ENCODE results near the gene FBN1. TPM values are rescaled to one million over a fixed set of nuclear protein-coding genes. Genes with fewer than 3 reads are reported as not detected.

The FBN1 gene
- polyA plus RNA-seq, 2 of the 4 experiments (the other 2 are of a cell fraction) = 6.3 to 9.4 TPM

GRCh38 chr15:48679952-48680351 lies 34.4 kb upstream of the FBN1 start:
- ATAC-seq = no peak
- no peaks in the 10 kb centered on the region for H3K9me3 ChIP-seq
- H3K4me1 ChIP-seq = peaks cover 15% of the 10 kb centered on the region; the same call in 2 of the 3 replicates
- no peak for FAIRE-seq
- CTCF ChIA-PET = no interaction called here
- no peak overlapping the region for H3K4me3 ChIP-seq
- 75% methylated on average over 2 of the region's 2 CpGs for WGBS (ENCODE audit: missing lambda C conversion rate)
- no peak overlapping the region for H3K4me2 ChIP-seq
- TF ChIP-seq MYC (IDR thresholded peaks at IDR 0.05; ENCODE audit: borderline replicate concordance, low read length) (no peak), RAD21 (conservative IDR thresholded peaks at IDR 0.05 in 1 of 2, IDR thresholded peaks at IDR 0.05 in 1 of 2) (no peak), TP53 (CRISPR knock-in tag; IDR thresholded peaks at IDR 0.05) (no peak), EHF (CRISPR knock-in tag; IDR thresholded peaks at IDR 0.05) (no peak), MAFK (IDR thresholded peaks at IDR 0.05; ENCODE audit: partially characterized antibody) (no peak), MAX (IDR thresholded peaks at IDR 0.05) (no peak), GATA3 (IDR thresholded peaks at IDR 0.05; ENCODE audit: borderline replicate concordance) (no peak), ESRRA (IDR thresholded peaks at IDR 0.05; ENCODE audit: borderline replicate concordance, low read length) (no peak)
- H3K27ac ChIP-seq = no peak overlapping the region
- no peak for DNase-seq (ENCODE audit: low read depth in 1 of 2, low spot score in 1 of 2)
- POLR2A ChIA-PET = no interaction called here

- DNase-seq (ENCODE audit: low read depth in 1 of 2, low spot score in 1 of 2) = no peak
- Histone ChIP-seq H3K4me2 (no peak overlapping the region), H3K27ac (no peak overlapping the region), H3K9me3 (no peaks in the 10 kb centered on the region), H3K4me3 (no peak overlapping the region), H3K4me1 (peaks cover 15% of the 10 kb centered on the region; the same call in 2 of the 3 replicates)
- no peak for TF ChIP-seq SREBF2 (IDR thresholded peaks at IDR 0.05)
- no peak for TF ChIP-seq TFCP2L1 (CRISPR knock-in tag; IDR thresholded peaks at IDR 0.05)
- TF ChIP-seq RAD21 (conservative IDR thresholded peaks at IDR 0.05 in 1 of 2, IDR thresholded peaks at IDR 0.05 in 1 of 2) = no peak
- TF ChIP-seq POLR2AphosphoS2 (conservative IDR thresholded peaks at IDR 0.05; ENCODE audit: low read length) = no peak
- TF ChIP-seq EHMT2 (IDR thresholded peaks at IDR 0.05; ENCODE audit: low read depth) = no peak
- TF ChIP-seq HOXB5 (CRISPR knock-in tag; IDR thresholded peaks at IDR 0.05) = no peak
- no peak for TF ChIP-seq ZFP36 (IDR thresholded peaks at IDR 0.05; ENCODE audit: borderline replicate concordance, partially characterized antibody)
- no peak for TF ChIP-seq POLR2A (IDR thresholded peaks at IDR 0.05; ENCODE audit: low read length)
- no peak for TF ChIP-seq HOXA7 (CRISPR knock-in tag; IDR thresholded peaks at IDR 0.05)
- TF ChIP-seq HDAC2 (IDR thresholded peaks at IDR 0.05) = no peak
- no peak for TF ChIP-seq ELK1 (IDR thresholded peaks at IDR 0.05; ENCODE audit: low read depth, low read length)
- TF ChIP-seq MYC (IDR thresholded peaks at IDR 0.05; ENCODE audit: borderline replicate concordance, low read length) = no peak
- no peak for TF ChIP-seq TP53 (CRISPR knock-in tag; IDR thresholded peaks at IDR 0.05)
- no peak for TF ChIP-seq CBX8 (IDR thresholded peaks at IDR 0.05)
- no peak for TF ChIP-seq USF2 (IDR thresholded peaks at IDR 0.05)
- no peak for TF ChIP-seq JUNB (IDR thresholded peaks at IDR 0.05)
- no peak for TF ChIP-seq FOSL2 (IDR thresholded peaks at IDR 0.05)
- TF ChIP-seq FOSL2 (CRISPR knock-in tag; IDR thresholded peaks at IDR 0.05) = no peak
- TF ChIP-seq RARB (CRISPR knock-in tag; IDR thresholded peaks at IDR 0.05) = no peak
- FAIRE-seq = no peak
- ATAC-seq = no peak
- WGBS (ENCODE audit: missing lambda C conversion rate) = 84% methylated on average over 7 of the region's 7 CpGs
- CTCF ChIA-PET = no interaction called here
- POLR2A ChIA-PET = no interaction called here
These were observed 33.3 kb upstream of the FBN1 start for GRCh38 chr15:48678851-48679250.

DNA sequence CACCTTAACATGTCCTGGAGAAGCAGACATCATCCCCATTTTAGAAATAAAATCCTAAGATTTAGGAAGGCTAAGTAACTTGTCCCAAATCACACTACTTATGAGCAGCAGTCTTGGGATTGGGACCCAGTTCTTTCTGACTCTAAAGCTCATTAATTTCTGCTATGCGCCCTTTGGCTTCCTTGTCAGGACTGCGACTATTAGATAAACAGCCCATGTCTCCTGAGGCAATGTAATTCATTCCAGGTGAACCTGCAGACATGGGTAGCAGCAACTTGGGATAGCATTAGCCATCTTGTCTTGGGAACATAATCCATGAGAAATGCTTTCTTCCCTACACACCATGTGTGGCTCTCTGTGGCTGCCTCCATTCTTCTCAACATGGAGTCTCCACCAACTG lies 32.3 kb upstream of the FBN1 start:
- 76% methylated on average over 2 of the region's 2 CpGs for WGBS (ENCODE audit: missing lambda C conversion rate)
- ChIA-PET POLR2A (no interaction called here), CTCF (no interaction called here)
- no peak for ATAC-seq
- Histone ChIP-seq H3K4me1 (peaks cover 7% of the 10 kb centered on the region; the same call in 2 of the 3 replicates), H3K27ac (no peak overlapping the region), H3K9me3 (no peaks in the 10 kb centered on the region), H3K4me3 (no peak overlapping the region), H3K4me2 (no peak overlapping the region)
- no peak for FAIRE-seq
- TF ChIP-seq, protein P1, sequence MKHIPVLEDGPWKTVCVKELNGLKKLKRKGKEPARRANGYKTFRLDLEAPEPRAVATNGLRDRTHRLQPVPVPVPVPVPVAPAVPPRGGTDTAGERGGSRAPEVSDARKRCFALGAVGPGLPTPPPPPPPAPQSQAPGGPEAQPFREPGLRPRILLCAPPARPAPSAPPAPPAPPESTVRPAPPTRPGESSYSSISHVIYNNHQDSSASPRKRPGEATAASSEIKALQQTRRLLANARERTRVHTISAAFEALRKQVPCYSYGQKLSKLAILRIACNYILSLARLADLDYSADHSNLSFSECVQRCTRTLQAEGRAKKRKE (CRISPR knock-in tag; IDR thresholded peaks at IDR 0.05; ENCODE audit: low read depth) = no peak
- no peak for TF ChIP-seq MAX (IDR thresholded peaks at IDR 0.05)
- no peak for DNase-seq (ENCODE audit: low read depth in 1 of 2, low spot score in 1 of 2)
